GM18511 (cell line): Measurements from ENCODE around the gene HIVEP3.
A peak's percentile ranks its signal among the peaks of the same experiment; 100 is the strongest.

Source experiments
- ATAC-seq: cut with Tn5 transposase; IDR thresholded peaks from one replicate; pipeline ENCODE4 v1.9.1; 2021; ENCODE audit warnings: mild to moderate bottlenecking, moderate library complexity; ENCODE audit not compliant: unreplicated experiment

HIVEP3 gene

DNA sequence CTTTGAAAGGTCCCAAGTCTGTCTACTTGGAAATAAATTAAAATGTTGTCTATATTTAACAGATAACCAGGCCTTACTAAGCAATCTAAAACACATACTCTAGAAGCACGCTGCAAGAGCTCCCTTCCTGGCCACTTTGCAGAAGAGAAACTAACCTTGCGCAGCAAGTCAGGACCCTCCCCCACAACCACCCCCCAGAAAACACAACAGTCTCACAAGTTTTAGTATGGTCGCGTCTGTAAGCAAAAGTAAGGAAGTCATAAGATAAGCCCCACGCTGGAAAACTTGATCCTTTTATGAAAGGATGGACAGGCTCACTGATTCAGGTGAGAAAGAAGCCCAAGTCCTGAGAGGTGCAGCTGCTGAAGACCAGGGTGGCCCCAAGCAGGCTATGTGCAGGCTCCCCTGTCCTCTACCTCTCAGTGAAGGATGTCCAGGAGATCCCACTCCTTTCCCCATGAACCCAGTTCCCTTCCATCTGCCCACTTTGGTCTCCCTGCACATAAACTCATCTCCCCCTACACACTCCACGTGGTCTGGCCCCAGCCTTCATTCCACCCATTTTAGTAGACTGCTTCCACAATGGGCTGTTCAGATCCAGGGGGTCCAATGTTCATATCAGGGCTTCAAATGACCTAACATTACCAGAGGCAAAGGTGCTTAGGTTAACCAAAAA lies 23.8 kb downstream of the HIVEP3 start:
- ATAC-seq, result no peak

DNA sequence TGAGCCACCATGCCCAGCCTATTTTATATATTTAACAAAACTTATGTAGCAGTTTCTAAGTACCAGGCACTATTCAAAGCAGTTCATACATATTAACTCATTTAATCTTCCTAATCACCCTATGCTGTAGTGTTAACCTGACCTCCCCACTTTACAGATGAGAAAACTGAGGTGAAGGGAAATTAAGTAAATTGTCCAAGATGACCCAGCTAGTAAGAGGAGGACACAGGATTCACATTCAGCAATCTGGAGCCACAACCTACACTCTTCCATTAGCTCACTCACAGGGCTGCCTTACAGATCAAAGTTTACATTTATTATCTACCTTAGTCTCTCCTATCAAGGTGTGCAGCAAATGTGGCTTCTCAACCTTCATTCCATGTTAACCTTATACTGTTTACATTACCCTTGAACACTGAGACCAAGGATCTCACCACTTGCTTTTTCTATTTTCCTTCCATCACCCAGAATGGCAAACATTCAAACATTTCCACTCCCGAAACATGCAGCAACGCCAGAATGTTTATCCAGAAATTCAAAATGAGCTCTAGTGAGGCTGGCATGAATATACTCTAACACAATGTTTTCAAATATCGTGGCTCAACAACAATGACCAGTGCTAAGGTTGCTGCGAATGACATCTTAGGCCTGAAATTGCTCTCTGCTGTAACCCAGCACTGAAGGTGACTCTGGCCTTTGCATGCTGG lies 24.5 kb downstream of the HIVEP3 start:
- no peak for ATAC-seq

GRCh38 chr1:41892301-41892781 lies 26.4 kb downstream of the HIVEP3 start:
- ATAC-seq, result no peak

DNA sequence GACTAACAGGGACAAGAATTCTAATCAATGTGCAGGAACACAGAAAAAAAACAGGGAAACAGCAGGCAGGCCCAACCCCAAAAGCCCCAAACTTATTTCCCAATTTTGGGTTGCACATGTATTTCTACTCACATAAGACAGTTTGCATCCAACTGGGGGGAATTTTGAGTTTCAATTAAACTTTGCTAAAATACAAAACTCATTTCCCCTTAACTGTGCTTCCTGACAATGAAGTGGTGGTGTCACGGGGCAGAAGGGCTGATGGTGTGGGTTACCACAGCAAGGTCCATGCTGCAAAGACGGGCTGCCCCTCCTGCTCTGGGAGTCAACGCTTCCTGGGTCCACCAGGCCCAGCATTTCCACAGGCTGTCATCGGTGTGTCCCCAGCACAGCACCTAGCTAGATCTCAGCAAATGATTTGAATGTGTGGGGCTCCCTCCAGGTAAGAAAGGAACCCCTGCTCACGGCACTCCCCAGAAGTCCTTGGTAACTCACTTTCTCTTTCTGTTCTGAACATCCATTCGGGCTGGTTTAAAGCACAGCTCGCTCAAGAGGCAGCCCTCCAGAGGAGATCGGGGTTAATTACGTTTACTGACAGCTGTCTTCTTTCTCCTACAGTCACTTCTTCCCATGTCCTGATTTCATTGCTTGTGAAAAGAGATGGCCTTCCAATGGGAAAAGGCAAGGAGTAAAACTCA lies 27.4 kb downstream of the HIVEP3 start:
- peak; percentile 91 for ATAC-seq

GRCh38 chr1:41890825-41891198 lies 27.9 kb downstream of the HIVEP3 start:
- no peak for ATAC-seq

- no peak for ATAC-seq
Observed at GRCh38 chr1:41889506-41890414, 29.0 kb downstream of the HIVEP3 start.

DNA sequence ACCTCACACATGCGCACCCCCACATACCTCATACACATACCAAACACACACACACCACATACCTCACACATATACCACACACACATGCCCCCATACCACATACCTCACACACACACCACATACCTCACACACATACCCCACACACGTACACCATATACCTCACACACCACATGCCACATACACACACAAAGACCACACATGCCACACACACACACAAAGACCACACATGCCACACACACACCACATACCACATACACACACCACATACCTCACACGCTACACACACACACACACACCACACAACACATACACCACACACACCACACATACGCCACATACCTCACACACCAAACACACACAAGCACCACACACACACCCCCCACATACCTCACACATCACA lies 30.0 kb downstream of the HIVEP3 start:
- no peak for ATAC-seq

DNA sequence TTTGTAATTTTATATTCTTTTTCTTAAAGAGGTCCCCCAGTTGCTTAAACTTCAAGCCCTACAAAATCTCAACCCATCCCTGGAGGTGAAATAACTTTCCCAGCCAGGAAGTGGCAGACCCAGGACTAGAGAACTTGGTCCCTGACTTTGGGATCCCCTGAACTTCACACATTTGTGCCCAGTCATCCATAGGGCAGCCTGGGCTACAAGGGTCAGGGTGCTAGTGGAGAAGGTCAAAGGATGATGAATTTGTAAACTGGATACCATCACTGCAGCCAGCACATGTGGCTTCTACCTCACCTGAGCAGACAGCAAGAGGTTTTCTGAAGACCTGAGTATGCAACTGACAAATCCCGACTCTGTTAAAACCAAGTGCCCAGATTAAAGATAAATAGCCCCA lies 31.4 kb downstream of the HIVEP3 start:
- ATAC-seq, result no peak

- no peak for ATAC-seq
Observed at GRCh38 chr1:41884256-41885230, 34.2 kb downstream of the HIVEP3 start.

DNA sequence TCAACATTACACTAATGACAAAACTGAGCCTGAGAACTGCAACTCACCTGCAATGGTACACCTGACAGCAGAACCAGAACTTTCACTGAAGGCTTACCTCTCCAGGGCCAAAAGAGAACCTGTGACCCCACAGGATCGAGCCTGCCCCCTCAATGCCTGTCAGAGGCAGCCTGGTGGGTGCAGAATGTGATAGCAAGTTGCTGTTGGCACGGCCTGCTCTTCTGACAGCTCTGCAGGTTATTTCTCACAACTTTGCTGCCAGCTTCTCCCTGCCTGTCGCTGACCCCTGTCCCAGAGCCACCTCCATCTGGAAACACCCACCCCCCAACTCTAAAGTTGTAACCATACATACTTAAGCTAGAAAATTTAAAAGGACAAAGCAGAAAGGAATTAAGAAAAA lies 35.2 kb downstream of the HIVEP3 start:
- ATAC-seq, result no peak

GRCh38 chr1:41882486-41882885 lies 36.2 kb downstream of the HIVEP3 start:
- no peak for ATAC-seq

GRCh38 chr1:41882068-41882477 lies 36.6 kb downstream of the HIVEP3 start:
- no peak for ATAC-seq

DNA sequence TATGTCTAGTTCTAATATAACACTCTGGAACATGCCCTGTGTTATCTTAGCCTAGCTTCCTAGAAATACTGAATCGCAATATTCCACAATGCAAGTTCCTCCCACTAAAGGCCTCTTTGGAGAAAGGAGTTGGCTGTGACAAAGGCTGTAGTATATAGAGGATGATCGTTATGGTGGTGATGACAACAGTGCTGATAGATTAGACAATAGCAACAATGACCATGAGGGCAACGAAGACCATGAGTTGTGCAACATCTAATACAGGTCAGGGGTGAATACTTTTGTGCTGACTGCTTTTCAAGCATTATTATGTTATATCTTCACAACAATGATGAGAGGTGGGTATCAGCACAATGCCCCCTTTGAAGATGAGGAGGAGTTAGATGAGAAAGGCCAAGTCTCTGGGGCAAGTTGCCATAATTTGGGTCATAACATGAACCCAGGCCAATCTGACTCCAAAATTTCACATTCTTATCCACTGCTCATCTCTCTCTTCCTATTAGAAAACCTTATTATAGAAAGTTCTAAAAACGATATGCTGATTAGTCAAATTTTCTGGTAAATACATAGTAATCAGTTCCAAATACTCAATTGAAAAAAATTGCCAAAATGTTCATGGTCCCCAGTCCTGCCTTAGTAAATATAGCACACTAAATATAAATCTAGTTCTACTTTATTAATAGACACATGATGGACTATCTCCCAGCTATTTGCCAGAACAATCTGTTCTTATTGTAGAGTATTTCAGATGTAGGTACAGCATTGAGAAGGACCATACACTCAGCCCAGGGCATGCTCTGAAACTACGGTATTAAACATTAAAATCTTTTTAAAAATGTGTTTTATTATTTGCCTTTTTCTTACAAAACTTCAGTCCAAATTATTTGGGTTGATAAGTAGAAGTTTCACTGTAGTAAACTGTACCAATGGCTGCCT lies 37.5 kb downstream of the HIVEP3 start:
- no peak for ATAC-seq

- ATAC-seq, result no peak
Observed at GRCh38 chr1:41880261-41880660, 38.5 kb downstream of the HIVEP3 start.

- ATAC-seq, result no peak
Observed at GRCh38 chr1:41879617-41880016, 39.1 kb downstream of the HIVEP3 start.

DNA sequence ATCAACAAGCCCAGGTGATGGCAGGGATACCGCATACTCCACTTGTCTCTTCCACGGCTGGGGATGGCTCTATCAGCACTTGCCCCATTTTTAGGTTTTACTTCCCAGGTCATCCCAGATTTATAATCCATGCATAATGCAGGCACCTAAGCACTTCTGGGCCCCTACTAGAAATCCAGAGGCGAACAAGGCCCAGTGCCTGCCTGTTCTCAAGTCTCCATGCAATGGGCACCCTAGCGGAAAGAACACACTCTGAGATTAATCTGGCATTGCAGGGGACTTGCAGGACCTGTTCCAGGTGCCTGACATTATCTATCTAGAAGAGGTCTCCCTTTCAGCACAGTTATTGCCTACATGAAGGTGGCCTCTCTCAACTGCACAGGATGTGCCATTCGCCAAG lies 39.8 kb downstream of the HIVEP3 start:
- ATAC-seq, result no peak

DNA sequence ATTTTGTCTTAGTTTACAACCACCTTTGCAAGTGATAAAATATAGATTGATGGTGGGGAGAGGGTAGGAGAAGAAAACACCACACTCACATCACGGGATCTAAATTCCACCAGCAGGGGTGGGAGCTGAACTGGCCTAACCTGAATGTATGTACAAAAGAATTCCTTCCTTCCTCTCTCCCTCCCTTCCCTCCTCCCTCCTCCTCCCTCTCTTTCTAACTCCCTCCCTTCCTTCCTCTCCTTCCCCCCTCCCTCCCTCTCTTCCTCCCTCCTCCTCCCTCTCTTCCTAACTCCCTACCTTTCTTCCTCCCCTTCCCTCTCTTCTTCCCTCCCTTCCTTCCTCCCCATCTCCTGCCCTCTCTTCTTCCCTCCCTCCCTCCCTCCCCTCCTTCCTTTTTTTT lies 40.2 kb downstream of the HIVEP3 start:
- no peak for ATAC-seq

DNA sequence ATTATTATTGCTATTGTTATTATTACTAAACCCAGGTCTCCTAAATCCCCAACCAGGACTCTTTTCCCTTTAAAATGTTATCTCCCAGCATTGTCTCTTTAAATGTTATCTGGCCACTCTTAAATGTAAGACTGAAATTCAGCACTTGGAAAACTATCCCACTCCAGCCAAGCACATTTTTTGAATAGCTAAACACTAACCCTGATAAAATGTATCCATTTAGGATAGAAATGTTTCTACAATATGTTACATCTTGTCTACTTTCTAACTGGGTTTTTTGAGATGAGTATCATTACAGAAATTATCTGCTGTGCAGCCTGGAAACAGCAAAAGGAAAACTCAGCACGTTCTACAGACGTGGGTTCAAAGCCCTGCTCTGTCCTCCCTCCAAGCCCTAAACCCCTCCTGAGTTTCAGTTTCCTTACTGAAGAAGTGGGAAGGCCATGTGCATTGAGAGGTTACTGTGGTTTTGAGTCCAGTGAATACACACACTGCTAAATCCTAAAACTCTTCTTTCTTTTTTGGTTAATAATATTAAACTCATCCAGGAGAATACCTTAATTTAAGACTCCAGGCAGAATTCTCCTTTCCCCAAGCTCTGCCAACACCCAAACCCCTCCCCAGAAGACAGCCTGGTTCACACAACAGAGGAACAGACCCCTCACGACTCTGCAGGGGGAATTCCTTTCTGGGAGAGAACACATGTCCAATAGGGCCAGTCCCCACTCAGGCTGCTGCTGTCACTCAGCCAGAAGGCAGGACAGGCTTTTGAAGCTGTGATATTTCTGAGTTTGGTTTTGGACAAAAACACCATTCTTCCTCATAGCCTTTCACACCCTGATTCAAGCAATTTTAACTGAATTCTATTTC lies 41.9 kb downstream of the HIVEP3 start:
- ATAC-seq, result no peak
